HL-60 (cell line): Measurements from ENCODE around the gene BTBD9.

ENCODE experiments used
- GABPA ChIP-seq: IDR thresholded peaks from 2 replicates; pipeline ENCODE4 v1.6.1; 2012; ENCODE audit warnings: low read depth
- REST ChIP-seq: IDR thresholded peaks from 2 replicates; pipeline ENCODE4 v1.6.1; 2012; ENCODE audit warnings: low read depth; ENCODE audit not compliant: insufficient replicate concordance

DNA sequence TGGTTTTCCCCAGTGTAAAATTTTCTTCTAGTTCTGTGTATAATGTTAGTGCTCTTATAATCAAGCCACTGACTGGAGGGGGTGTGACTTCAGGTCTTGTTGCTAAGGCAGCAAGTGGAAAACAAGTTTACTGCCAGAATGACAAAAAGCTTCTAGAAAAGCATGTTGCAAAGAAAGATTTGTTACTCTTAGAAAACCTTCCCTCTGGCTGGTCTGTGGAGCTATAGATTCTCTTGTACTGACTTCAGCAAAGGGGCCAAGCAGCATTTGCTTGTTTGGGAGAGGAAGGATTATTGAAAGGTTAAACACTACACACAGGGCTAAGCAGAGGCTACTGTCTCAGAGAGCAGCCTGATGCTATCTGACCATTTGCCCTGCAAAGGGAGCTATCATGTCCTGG, 288.8 kb downstream of the BTBD9 start:
- TF ChIP-seq GABPA (no peak), REST (no peak)
